ENCODE measurements around the gene TIMELESS. TPM values are rescaled to one million over a fixed set of nuclear protein-coding genes. Genes with fewer than 3 reads are reported as not detected.

The TIMELESS gene
- total and polyA plus RNA-seq, 9 of the 15 experiments (the other 6 are each of a cell fraction or from before 2014, with no cell fraction given): 11.9 to 59.2 (median 35.8) TPM

DNA sequence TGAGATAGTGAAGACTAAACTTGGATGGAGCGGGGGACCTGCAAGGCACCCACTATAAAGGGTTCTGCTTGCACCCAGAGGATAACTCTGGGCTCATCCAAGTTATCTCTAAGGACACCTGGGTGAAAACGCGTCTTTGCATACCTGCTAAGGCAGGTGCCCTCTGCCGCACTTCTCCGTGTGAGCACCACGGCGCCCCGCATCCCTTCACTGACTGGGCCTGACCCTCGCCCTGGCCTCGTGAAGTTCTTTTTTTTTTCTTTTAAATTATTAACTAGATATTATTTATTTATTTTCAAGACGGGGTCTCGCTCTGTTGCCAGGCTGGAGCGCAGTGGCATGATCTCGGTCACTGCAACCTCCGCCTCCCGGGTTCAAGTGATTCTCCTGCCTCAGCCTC is 66.6 kb downstream of the TIMELESS start:
- Histone ChIP-seq H3K4me2 (ENCODE audit: insufficient read depth, low read length) (no peak overlapping the region), H3K9me1 (ENCODE audit: control insufficient read depth, insufficient read depth, low read length) (no peaks in the 10 kb centered on the region), H3K4me1 (replicated peaks in 1 of 2; ENCODE audit: control insufficient read depth in 2 of 2, insufficient read depth in 2 of 2, low read length in 2 of 2) (peaks cover 20 to 22% of the 10 kb centered on the region in 2 experiments), H3K9me3 (replicated peaks; ENCODE audit: control insufficient read depth, insufficient read depth, low read depth, low read length) (no peaks in the 10 kb centered on the region), H3K27ac (ENCODE audit: extremely low read depth, low read depth, low read length) (no peak overlapping the region), H4K20me1 (replicated peaks; ENCODE audit: control insufficient read depth, insufficient read depth, low read length) (no peaks in the 10 kb centered on the region), H3K4me3 (no peak overlapping the region), H3K27me3 (ENCODE audit: control insufficient read depth in 2 of 2, insufficient read depth in 2 of 2, low read length in 2 of 2) (no peaks in the 10 kb centered on the region), H3K36me3 (ENCODE audit: control insufficient read depth, insufficient read depth, low read length) (no peaks in the 10 kb centered on the region), H3K9ac (ENCODE audit: insufficient read depth in 1 of 2, low read depth in 2 of 2, low read length in 2 of 2) (no peak overlapping the region), H3K79me2 (ENCODE audit: control insufficient read depth, insufficient read depth, low read length) (no peaks in the 10 kb centered on the region), H2AFZ (ENCODE audit: low read depth, low read length) (no peak overlapping the region)
- in situ Hi-C loops (cut with MboI) (no loop called here), intact Hi-C loops (cut with micrococcal nuclease) (no loop called here)
- ChIA-PET CTCF (ENCODE audit: low intra/inter-chr PET ratio) (no interaction called here), POLR2A (interaction anchor here (1.2 to 1.3 kb wide), 3 partner anchors 11 to 31 kb away, joined by 3 to 7 read pairs (median 4); partner anchors contain the start of gene STAT2)
- ATAC-seq (no peak), FAIRE-seq (no peak), DNase-seq (ENCODE audit: extremely low read depth in 1 of 4, low spot score in 3 of 4) (no peak)
- no TSS peak for BruUV-seq (replicated peaks)
- TF ChIP-seq, protein P1, sequence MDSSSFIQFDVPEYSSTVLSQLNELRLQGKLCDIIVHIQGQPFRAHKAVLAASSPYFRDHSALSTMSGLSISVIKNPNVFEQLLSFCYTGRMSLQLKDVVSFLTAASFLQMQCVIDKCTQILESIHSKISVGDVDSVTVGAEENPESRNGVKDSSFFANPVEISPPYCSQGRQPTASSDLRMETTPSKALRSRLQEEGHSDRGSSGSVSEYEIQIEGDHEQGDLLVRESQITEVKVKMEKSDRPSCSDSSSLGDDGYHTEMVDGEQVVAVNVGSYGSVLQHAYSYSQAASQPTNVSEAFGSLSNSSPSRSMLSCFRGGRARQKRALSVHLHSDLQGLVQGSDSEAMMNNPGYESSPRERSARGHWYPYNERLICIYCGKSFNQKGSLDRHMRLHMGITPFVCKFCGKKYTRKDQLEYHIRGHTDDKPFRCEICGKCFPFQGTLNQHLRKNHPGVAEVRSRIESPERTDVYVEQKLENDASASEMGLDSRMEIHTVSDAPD (CRISPR knock-in tag; IDR thresholded peaks at IDR 0.05): no peak
- TF ChIP-seq KDM1A (IDR thresholded peaks at IDR 0.05): no peak
- no peak for TF ChIP-seq CBX1 (IDR thresholded peaks at IDR 0.05; ENCODE audit: low read depth)
- no peak for TF ChIP-seq SRSF7 (optimal IDR thresholded peaks at IDR 0.05; ENCODE audit: low read depth, low read length)
- no peak for TF ChIP-seq ARID1B (IDR thresholded peaks at IDR 0.05)
- WGBS (ENCODE audit: insufficient coverage, low coverage, missing lambda C conversion rate): 78% methylated on average over 15 of the region's 16 CpGs
